ENCODE measurements around the gene DTNBP1.

The DTNBP1 gene

DNA sequence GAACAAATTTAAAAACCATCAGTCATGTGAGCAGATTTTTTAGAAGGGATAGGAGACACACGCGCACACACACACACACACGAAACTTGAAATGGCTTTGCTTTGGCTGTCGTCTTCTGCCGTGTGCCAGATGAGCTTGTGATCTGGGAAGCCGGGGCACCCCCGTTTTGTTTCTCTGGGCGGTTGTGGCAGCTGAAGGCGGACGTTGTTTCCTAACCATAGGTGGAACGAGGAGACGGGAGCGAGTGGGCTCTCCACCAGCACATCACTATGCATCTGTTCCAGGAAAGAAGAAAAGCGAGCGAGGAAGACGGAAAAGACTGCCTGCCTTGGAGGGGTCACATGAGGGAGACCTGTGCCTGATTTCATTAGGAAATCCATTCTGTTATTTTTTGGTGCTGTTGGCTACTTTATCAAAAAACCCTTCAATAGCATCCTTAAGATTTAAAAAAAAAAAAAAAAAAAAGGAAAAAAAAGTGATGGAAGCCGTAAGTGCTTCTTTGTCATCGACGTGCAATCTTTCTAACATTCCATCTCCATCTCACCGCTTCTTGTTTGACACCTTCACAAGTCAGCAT lies 142.1 kb downstream of the DTNBP1 start:
- in situ Hi-C loops (cut with MboI; ENCODE audit: low sequenced_read_pairs), result no loop called here

GRCh38 chr6:15519681-15520080 lies 143.1 kb downstream of the DTNBP1 start:
- in situ Hi-C loops (cut with MboI; ENCODE audit: low sequenced_read_pairs), result no loop called here

- in situ Hi-C loops (cut with MboI; ENCODE audit: low sequenced_read_pairs), result no loop called here
Observed at GRCh38 chr6:15518878-15519277, 143.9 kb downstream of the DTNBP1 start.

GRCh38 chr6:15518057-15518456 lies 144.8 kb downstream of the DTNBP1 start:
- in situ Hi-C loops (cut with MboI; ENCODE audit: low sequenced_read_pairs), result no loop called here

- in situ Hi-C loops (cut with MboI; ENCODE audit: low sequenced_read_pairs), result no loop called here
Observed at GRCh38 chr6:15517600-15517999, 145.2 kb downstream of the DTNBP1 start.

DNA sequence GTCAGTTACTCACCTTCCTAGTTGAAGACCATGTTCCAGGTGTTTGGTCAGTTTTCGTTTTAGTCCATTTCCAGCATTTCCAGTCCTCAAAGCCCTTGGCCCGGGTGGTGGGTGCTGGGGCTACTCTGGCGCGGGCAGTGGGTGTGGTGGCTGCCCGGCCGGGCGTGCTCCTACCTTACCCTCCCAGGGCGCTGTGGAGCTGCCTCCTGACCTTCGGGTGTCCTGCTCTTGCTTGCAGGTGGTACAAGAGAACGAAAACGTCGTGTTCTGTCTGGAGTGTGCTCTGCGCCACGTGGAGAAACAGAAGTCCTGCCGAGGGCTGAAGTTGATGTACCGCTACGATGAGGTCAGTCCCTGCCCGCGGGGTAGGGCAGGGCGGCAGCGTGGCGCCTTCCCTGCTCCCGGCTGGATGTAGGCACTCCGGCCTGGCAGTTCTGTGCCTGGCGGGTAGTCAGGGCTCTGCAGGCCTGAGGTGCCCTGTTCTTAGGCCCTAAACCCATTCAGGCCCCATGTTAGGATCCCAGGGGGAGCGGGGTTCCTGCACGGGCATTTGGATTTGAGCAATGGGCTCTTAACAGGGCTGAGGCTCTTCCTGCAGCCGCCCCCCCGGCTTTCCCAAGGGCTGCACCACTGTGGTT lies 145.8 kb downstream of the DTNBP1 start:
- in situ Hi-C loops (cut with MboI; ENCODE audit: low sequenced_read_pairs), result no loop called here

DNA sequence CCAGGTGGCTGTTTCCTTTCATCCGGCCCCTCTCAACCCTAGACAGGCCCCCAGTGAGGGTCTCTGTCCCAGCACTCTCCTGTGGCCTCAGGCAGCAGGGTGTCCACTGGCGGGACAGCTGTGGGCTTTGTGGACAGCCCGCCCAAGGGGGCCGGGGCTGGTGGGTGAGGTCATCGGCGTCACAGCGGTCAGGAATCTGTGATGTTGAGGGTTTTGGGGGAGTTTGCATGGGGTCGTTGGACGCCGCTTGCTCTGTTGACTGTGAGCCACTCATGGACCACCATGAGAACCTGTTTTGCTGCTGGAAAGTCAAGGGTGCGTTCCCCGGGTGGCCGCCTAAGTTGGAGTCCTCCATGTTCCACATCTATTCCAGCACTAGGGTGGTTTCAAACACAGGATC lies 146.4 kb downstream of the DTNBP1 start:
- in situ Hi-C loops (cut with MboI; ENCODE audit: low sequenced_read_pairs), result no loop called here

DNA sequence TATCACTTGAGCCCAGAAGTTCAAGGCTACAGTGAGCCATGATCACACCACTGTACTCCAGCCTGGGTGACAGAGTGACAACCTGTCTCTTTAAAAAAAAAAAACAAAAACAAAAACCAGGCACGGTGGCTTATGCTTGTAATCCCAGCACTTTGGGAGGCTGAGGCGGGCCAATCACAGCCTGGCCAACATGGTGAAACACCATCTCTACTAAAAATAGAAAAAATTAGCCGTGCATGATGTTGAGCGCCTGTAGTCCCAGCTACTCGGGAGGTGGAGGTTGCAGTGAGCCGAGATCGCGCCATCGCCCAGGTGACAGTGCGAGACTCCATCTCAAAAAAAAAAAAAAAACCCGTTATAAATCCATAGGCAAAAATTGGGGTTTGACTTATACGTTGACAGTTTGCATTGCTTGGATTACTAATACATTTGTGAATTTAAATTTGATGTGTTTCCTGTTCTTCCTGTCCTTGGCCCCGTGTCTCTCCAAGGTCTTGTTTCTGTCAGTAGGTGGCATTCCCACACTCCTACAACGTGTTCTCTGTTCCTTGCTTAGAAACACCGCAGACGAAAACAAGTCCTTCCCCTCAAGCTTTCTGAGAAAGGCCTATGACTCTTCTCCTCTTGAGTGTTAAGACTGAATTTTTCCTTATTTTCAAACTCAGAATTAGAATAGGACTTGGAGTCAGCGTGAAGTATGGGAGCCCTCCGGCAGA lies 147.0 kb downstream of the DTNBP1 start:
- in situ Hi-C loops (cut with MboI; ENCODE audit: low sequenced_read_pairs), result no loop called here

DNA sequence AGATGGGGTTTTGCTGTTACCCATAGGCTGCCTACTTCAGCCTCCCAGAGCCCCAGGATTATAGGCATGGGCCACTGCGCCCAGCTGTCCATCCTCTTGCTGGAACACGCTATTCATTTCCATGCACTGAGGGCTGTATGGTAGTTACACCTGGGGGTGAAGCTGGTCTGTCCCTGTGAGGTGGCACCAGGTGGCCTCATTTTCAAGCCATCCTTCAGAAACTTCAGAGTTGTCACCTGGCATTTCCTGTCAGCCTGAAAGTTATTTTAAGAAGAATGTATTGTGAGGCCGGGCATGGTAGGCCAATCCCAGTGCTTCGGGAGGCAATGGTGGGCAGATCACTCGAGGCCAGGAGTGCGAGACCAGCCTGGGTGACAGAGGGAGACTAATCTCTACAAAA lies 147.6 kb downstream of the DTNBP1 start:
- in situ Hi-C loops (cut with MboI; ENCODE audit: low sequenced_read_pairs), result no loop called here

GRCh38 chr6:15513801-15514711 lies 148.8 kb downstream of the DTNBP1 start:
- in situ Hi-C loops (cut with MboI; ENCODE audit: low sequenced_read_pairs), result no loop called here

- in situ Hi-C loops (cut with MboI; ENCODE audit: low sequenced_read_pairs), result no loop called here
Observed at GRCh38 chr6:15513131-15513771, 149.6 kb downstream of the DTNBP1 start.

DNA sequence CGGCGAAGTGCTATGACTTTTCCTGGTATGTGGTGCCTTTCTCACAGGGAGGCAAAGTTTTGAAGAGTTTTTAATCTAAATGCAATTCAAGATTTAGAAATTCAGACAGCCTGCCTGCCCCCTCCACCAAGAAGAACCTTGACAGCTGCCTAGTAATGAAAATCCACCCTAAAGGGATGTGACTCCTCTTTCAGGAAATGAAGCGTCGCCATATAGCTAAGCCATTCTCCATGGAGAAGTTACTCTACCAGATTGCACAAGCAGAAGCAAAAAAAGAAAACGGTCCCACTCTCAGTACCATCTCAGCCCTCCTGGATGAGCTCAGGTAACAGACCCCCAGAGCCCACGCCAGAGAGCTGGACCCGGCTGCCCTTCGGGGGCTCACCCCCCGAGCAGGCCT lies 150.1 kb downstream of the DTNBP1 start:
- in situ Hi-C loops (cut with MboI; ENCODE audit: low sequenced_read_pairs), result no loop called here

DNA sequence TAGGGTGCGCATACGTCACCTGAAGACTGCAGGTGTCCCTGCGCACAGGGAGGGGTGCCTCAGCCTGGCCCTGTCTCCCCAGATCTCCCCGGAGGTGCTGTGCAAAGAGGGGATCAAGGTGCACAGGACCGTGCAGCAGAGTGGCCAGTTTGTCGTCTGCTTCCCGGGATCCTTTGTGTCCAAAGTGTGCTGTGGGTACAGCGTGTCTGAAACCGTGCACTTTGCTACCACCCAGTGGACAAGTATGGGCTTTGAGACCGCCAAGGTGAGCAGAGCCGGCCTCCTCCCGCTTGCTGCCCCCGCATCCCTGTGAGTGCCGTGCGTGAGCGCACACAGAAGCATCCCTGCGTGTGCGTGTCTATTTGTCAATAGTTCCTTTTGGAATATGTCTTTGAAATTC lies 150.7 kb downstream of the DTNBP1 start:
- in situ Hi-C loops (cut with MboI; ENCODE audit: low sequenced_read_pairs), result no loop called here

DNA sequence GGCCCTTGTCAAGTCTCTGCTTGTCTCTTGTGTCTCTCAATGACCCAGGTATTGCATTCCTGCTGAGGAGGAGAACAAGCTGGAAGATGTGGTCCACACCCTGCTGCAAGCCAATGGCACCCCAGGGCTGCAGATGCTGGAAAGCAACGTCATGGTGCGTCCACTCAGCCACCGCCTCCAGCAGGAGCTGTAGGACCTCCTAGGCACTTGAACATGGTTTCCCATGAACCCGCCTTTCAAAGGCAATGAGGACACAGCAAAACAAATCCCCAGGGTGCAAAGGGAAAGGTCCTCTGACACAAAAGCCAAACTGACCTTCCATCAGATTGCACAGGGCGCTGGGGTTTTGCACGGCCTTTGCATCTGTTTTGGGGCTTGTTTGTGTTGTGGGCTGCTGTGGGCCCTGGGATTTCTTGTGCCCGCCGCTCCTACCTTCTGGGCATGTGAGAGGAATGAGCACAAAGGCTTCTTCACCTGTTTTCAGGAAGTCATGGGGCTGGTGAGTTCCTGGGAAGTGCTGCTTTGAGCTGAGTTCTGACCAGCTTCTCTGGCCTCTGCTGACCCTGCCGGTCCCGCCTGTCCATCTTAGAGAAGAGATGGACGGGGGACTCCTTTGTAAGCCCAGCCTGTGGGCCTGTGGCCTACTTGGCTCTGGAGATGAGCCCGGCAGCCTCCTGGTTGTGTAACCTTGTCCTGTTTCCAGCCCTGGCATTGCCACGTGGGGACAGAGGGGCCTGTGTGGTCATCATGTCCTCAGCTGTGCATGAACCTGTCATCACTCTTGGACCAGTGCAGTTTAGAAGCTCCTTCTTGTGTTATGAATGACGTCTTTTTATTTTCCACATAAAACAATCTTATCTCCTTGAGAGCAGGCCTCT lies 151.3 kb downstream of the DTNBP1 start:
- in situ Hi-C loops (cut with MboI; ENCODE audit: low sequenced_read_pairs), result no loop called here

GRCh38 chr6:15510536-15511247 lies 152.1 kb downstream of the DTNBP1 start:
- in situ Hi-C loops (cut with MboI; ENCODE audit: low sequenced_read_pairs), result no loop called here

DNA sequence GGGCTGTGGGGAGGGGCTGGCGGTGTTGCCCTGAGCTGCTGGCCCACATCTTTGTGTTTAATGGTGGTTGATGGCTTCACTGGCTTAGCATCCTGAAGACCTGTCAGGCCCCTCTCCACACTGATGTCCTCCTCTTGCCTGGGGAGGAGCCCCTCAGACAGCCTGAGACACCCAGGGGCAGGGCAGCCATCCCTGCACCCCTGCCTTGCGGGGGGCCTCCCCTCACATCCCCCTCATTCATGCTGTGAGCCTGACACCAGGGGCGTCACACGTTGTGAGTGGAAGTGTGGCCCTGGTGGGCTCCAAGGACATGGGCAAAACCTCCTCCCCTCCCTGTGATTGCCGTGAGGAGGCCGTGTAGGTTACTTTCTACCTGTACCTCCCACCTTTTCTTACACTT lies 152.7 kb downstream of the DTNBP1 start:
- in situ Hi-C loops (cut with MboI; ENCODE audit: low sequenced_read_pairs), result no loop called here

DNA sequence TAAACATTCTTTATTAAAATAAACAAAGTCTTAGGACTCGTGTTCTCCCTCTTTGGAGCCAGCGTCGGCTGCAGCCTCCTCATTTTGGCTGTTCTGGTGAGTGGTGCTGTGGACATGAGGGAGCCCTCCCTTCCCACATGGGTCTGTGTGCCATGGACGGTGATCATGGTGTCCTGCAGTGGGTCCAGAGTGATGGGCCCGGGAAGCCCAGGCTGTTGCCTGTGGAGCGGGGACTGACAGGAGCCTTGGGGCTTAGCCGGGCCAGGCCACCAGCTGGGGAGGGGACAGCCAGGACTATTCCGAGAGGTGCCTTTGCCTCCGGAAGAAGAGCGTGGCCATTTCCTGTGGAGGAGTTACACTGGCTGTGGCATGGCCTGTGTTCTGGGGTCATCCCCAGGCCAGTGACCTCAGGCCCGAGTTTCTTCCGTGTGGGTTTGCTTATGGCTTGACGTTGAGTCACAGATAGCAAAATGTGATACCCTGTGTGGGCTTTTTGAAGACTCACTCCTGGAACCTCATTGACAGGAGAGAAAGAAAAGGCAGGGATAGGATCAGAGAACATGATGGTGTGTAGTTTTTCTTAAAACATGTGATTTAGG lies 153.4 kb downstream of the DTNBP1 start:
- in situ Hi-C loops (cut with MboI; ENCODE audit: low sequenced_read_pairs), result no loop called here

- in situ Hi-C loops (cut with MboI; ENCODE audit: low sequenced_read_pairs), result no loop called here
Observed at GRCh38 chr6:15508931-15509330, 153.9 kb downstream of the DTNBP1 start.

DNA sequence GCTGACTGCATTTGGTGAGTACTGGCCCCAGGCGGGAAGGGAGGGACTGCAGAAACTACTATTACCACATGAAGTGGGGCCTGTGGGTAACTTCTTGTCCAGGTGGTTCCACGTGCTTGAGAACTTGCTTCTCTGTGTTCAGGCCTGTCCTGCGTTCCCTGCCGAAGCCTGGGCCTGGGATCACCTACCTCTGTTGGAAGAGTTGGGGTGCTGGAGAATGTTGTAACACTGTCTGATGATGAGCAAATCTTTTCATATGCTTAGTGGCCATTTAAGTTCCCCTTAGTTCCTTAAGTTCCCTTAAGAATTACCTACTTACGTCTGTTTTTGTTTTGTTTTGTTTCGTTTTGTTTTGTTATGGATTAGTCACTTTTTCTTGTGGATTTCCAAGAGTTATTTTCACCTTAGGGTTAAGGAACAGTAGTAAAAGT lies 154.4 kb downstream of the DTNBP1 start:
- in situ Hi-C loops (cut with MboI; ENCODE audit: low sequenced_read_pairs), result no loop called here

Measured in HL-60/S4 treated with retinoic acid at 250 ng/mL for 4 days and 3 days (cell line).